IMR-90 (cell line): ENCODE measurements around the gene TOM1L1.

Source experiments
- BHLHE40 ChIP-seq: fragments of 150-350 bp; IDR thresholded peaks from 2 replicates; pipeline ENCODE4 v1.6.1; 2016; ENCODE audit warnings: mild to moderate bottlenecking, low read depth, low read length
- SMC3 ChIP-seq: fragments of 150-350 bp; IDR thresholded peaks from 2 replicates; pipeline ENCODE4 v1.6.1; 2016; ENCODE audit warnings: low read depth, mild to moderate bottlenecking, antibody characterized with exemption, low read length, moderate library complexity

GRCh38 chr17:54950116-54950515 is 49.5 kb downstream of the TOM1L1 start:
- TF ChIP-seq BHLHE40 (no peak), SMC3 (no peak)
